Stomach smooth muscle (tissue), 2 donors: ENCODE measurements around the gene PRDM4.

Experiments used
- H3K27ac ChIP-seq: one replicate; pipeline ENCODE4 v1.7.0; 2013; ENCODE audit warnings: mild to moderate bottlenecking, low read length, inconsistent platforms
- H3K27me3 ChIP-seq, 2 donors: one replicate each; pipeline ENCODE4 v1.7.0; 2013; ENCODE audit warnings: low read length in 2 of 2; ENCODE audit not compliant: insufficient read depth in 2 of 2, control insufficient read depth in 1 of 2
- H3K36me3 ChIP-seq, 2 donors: one replicate each; pipeline ENCODE4 v1.7.0; 2013; ENCODE audit warnings: low read length in 2 of 2; ENCODE audit not compliant: control insufficient read depth in 2 of 2, insufficient read depth in 2 of 2
- H3K4me1 ChIP-seq: one replicate; pipeline ENCODE4 v1.7.0; 2013; ENCODE audit warnings: low read length; ENCODE audit not compliant: control insufficient read depth, insufficient read depth
- H3K4me3 ChIP-seq, 2 donors: one replicate each; pipeline ENCODE4 v1.7.0; 2013; ENCODE audit warnings: low read length in 2 of 2
- H3K9ac ChIP-seq, 2 donors: one replicate each; pipeline ENCODE4 v1.7.0; 2013; ENCODE audit warnings: low read length in 2 of 2, mild to moderate bottlenecking in 1 of 2
- H3K9me3 ChIP-seq, 2 donors: one replicate each; pipeline ENCODE4 v1.7.0; 2013; ENCODE audit warnings: low read length in 2 of 2; ENCODE audit not compliant: control insufficient read depth in 2 of 2
- donor health status: healthy.
- donor health status: Pancreatic carcinoma.

PRDM4 gene

GRCh38 chr12:107767466-107767865, 6.5 kb upstream of the PRDM4 start:
- Histone ChIP-seq H3K4me1 (no peaks in the 10 kb centered on the region), H3K27ac (no peak overlapping the region), H3K4me3 (no peak overlapping the region)

GRCh38 chr12:107765316-107765715, 4.4 kb upstream of the PRDM4 start:
- Histone ChIP-seq H3K4me1 (peaks cover 7% of the 10 kb centered on the region), H3K4me3 (no peak overlapping the region), H3K27me3 (no peaks in the 10 kb centered on the region), H3K36me3 (no peaks in the 10 kb centered on the region), H3K9me3 (no peaks in the 10 kb centered on the region), H3K27ac (no peak overlapping the region), H3K9ac (no peak overlapping the region)

More at GRCh38 chr12:107767466-107767865, 6.5 kb upstream of the PRDM4 start:
- Histone ChIP-seq H3K9me3 (no peaks in the 10 kb centered on the region), H3K9ac (no peak overlapping the region), H3K27me3 (no peaks in the 10 kb centered on the region), H3K36me3 (no peaks in the 10 kb centered on the region)

- peaks cover 14% of the 10 kb centered on the region for H3K4me1 ChIP-seq
- H3K27ac ChIP-seq = no peak overlapping the region
Measured at GRCh38 chr12:107764626-107765025, 3.7 kb upstream of the PRDM4 start.

GRCh38 chr12:107762874-107763273, 1.9 kb upstream of the PRDM4 start:
- Histone ChIP-seq H3K27me3 (no peaks in the 10 kb centered on the region), H3K4me3 (no peak overlapping the region), H3K36me3 (no peaks in the 10 kb centered on the region), H3K9ac (no peak overlapping the region), H3K9me3 (no peaks in the 10 kb centered on the region), H3K4me1 (peaks cover 24% of the 10 kb centered on the region), H3K27ac (no peak overlapping the region)

More at GRCh38 chr12:107764626-107765025, 3.7 kb upstream of the PRDM4 start:
- no peak overlapping the region for H3K9ac ChIP-seq
- H3K36me3 ChIP-seq = no peaks in the 10 kb centered on the region
- no peaks in the 10 kb centered on the region for H3K9me3 ChIP-seq
- no peaks in the 10 kb centered on the region for H3K27me3 ChIP-seq
- no peak overlapping the region for H3K4me3 ChIP-seq

- Histone ChIP-seq H3K9ac (peak overlapping the region; percentile 44 to 77), H3K9me3 (no peaks in the 10 kb centered on the region), H3K4me3 (peak overlapping the region; percentile 77 to 86), H3K27me3 (no peaks in the 10 kb centered on the region), H3K4me1 (peaks cover 24% of the 10 kb centered on the region), H3K27ac (no peak overlapping the region), H3K36me3 (peaks cover 3 to 4% of the 10 kb centered on the region in 2 donors)
Measured at GRCh38 chr12:107761502-107761904, 566 bp upstream of the PRDM4 start.

- Histone ChIP-seq H3K4me3 (peak overlapping the region; percentile 65 to 86), H3K9ac (peak overlapping the region; percentile 59 to 78), H3K27ac (no peak overlapping the region), H3K36me3 (peaks cover 7 to 13% of the 10 kb centered on the region in 2 donors), H3K9me3 (no peaks in the 10 kb centered on the region), H3K4me1 (peaks cover 24% of the 10 kb centered on the region), H3K27me3 (no peaks in the 10 kb centered on the region)
Measured at GRCh38 chr12:107760207-107760808, 629 bp downstream of the PRDM4 start.

- H3K4me1 ChIP-seq = peaks cover 24% of the 10 kb centered on the region
- no peaks in the 10 kb centered on the region for H3K9me3 ChIP-seq
- peak overlapping the region; percentile 65 to 86 for H3K4me3 ChIP-seq
- peak overlapping the region in 1 of 2 donors; percentile 59 for H3K9ac ChIP-seq
- no peak overlapping the region for H3K27ac ChIP-seq
- no peaks in the 10 kb centered on the region for H3K27me3 ChIP-seq
- peaks cover 12 to 17% of the 10 kb centered on the region in 2 donors for H3K36me3 ChIP-seq
Measured at GRCh38 chr12:107759410-107759809, 1.5 kb downstream of the PRDM4 start.

- Histone ChIP-seq H3K4me3 (no peak overlapping the region), H3K4me1 (no peaks in the 10 kb centered on the region), H3K27me3 (no peaks in the 10 kb centered on the region), H3K9ac (no peak overlapping the region), H3K27ac (no peak overlapping the region), H3K9me3 (no peaks in the 10 kb centered on the region), H3K36me3 (peaks cover 31 to 36% of the 10 kb centered on the region in 2 donors)
Measured at GRCh38 chr12:107749083-107749482, 11.9 kb downstream of the PRDM4 start.

GRCh38 chr12:107748472-107748871, 12.5 kb downstream of the PRDM4 start:
- no peaks in the 10 kb centered on the region for H3K27me3 ChIP-seq
- H3K36me3 ChIP-seq = peaks cover 31 to 37% of the 10 kb centered on the region in 2 donors
- no peaks in the 10 kb centered on the region for H3K4me1 ChIP-seq
- H3K27ac ChIP-seq = no peak overlapping the region
- H3K9me3 ChIP-seq = no peaks in the 10 kb centered on the region
- no peak overlapping the region for H3K9ac ChIP-seq
- no peak overlapping the region for H3K4me3 ChIP-seq

GRCh38 chr12:107736914-107737313, 24.0 kb downstream of the PRDM4 start:
- no peak overlapping the region for H3K9ac ChIP-seq
- H3K36me3 ChIP-seq = peaks cover 59 to 67% of the 10 kb centered on the region in 2 donors
- no peak overlapping the region for H3K4me3 ChIP-seq
- no peak overlapping the region for H3K27ac ChIP-seq
- no peaks in the 10 kb centered on the region for H3K9me3 ChIP-seq
- H3K27me3 ChIP-seq = no peaks in the 10 kb centered on the region
- no peaks in the 10 kb centered on the region for H3K4me1 ChIP-seq

GRCh38 chr12:107735763-107736162, 25.2 kb downstream of the PRDM4 start:
- Histone ChIP-seq H3K27ac (no peak overlapping the region), H3K9me3 (no peaks in the 10 kb centered on the region), H3K36me3 (peaks cover 53 to 56% of the 10 kb centered on the region in 2 donors), H3K4me3 (no peak overlapping the region), H3K27me3 (no peaks in the 10 kb centered on the region), H3K9ac (no peak overlapping the region), H3K4me1 (no peaks in the 10 kb centered on the region)
